Keratinocyte (primary cell): ENCODE data around the gene USP14. TPM values are rescaled to one million over a fixed set of nuclear protein-coding genes. Genes with fewer than 3 reads are reported as not detected.

Source experiments
- DNase-seq: peaks from one replicate; pipeline ENCODE4 v3.0.0-alpha.2; 2011; ENCODE audit warnings: low read depth, missing footprints, low spot score
- FAIRE-seq: peaks from 2 replicates; lab custom pipeline; 2011; peaks lifted over from hg19 to GRCh38; lab: Jason Lieb, UNC
- H2AFZ ChIP-seq: 2 replicates; pipeline ENCODE4 v1.6.0; 2012; ENCODE audit warnings: low read length, control low read depth, inconsistent platforms; ENCODE audit not compliant: control insufficient read depth
- H3K27ac ChIP-seq: 2 replicates; pipeline ENCODE4 v1.5.1; 2011; ENCODE audit warnings: low read length; ENCODE audit not compliant: control insufficient read depth, insufficient read depth
- H3K27me3 ChIP-seq: 3 replicates; pipeline ENCODE4 v1.6.0; 2011; ENCODE audit warnings: low read length; ENCODE audit not compliant: control insufficient read depth, insufficient read depth; ENCODE audit errors: extremely low read depth
- H3K36me3 ChIP-seq, 2 experiments: 2 replicates in 1 of 2; 3 replicates in 1 of 2; pipeline ENCODE4 v1.5.1; 2011; ENCODE audit warnings: low read length in 2 of 2, mild to moderate bottlenecking in 1 of 2; ENCODE audit not compliant: control insufficient read depth in 2 of 2, insufficient read depth in 2 of 2; ENCODE audit errors: extremely low read depth in 1 of 2
- H3K4me1 ChIP-seq: 3 replicates; pipeline ENCODE4 v1.5.1; 2011; ENCODE audit warnings: low read length; ENCODE audit not compliant: control insufficient read depth, insufficient read depth; ENCODE audit errors: extremely low read depth
- H3K4me2 ChIP-seq: 3 replicates; pipeline ENCODE4 v1.6.0; 2011; ENCODE audit warnings: low read depth, low read length; ENCODE audit not compliant: control insufficient read depth, insufficient read depth; ENCODE audit errors: extremely low read depth
- H3K4me3 ChIP-seq, 3 experiments: fragments of 200-600 bp in 1 of 3; sonication (generic) in 1 of 3; 2 replicates in 2 of 3; 3 replicates in 1 of 3; pipeline ENCODE4 v1.5.1; 2011 to 2016; ENCODE audit warnings: low read length in 3 of 3, mild to moderate bottlenecking in 3 of 3, control low read depth in 2 of 3, inconsistent platforms in 1 of 3, low read depth in 1 of 3, mixed read lengths in 1 of 3, mixed run types in 1 of 3, moderate library complexity in 1 of 3; ENCODE audit not compliant: control insufficient read depth in 2 of 3, insufficient read depth in 2 of 3; ENCODE audit errors: extremely low read depth in 1 of 3
- H3K79me2 ChIP-seq: 2 replicates; pipeline ENCODE4 v1.6.0; 2012; ENCODE audit warnings: low read length; ENCODE audit not compliant: control insufficient read depth, insufficient read depth
- H3K9ac ChIP-seq: 3 replicates; pipeline ENCODE4 v1.6.0; 2011; ENCODE audit warnings: low read length; ENCODE audit not compliant: control insufficient read depth, insufficient read depth; ENCODE audit errors: extremely low read depth
- H3K9me1 ChIP-seq: 3 replicates; pipeline ENCODE4 v1.6.0; 2011; ENCODE audit warnings: low read length; ENCODE audit not compliant: control insufficient read depth, insufficient read depth; ENCODE audit errors: extremely low read depth
- H3K9me3 ChIP-seq: 2 replicates; pipeline ENCODE4 v1.5.1; 2012; ENCODE audit warnings: low read depth, low read length; ENCODE audit not compliant: control insufficient read depth
- H4K20me1 ChIP-seq: 3 replicates; pipeline ENCODE4 v1.6.0; 2011; ENCODE audit warnings: low read length; ENCODE audit not compliant: control insufficient read depth, insufficient read depth; ENCODE audit errors: extremely low read depth
- EZH2 ChIP-seq: IDR thresholded peaks from one replicate; pipeline ENCODE4 v1.6.1; 2012; ENCODE audit warnings: inconsistent platforms, mild to moderate bottlenecking, low read length, moderate library complexity
- dilution Hi-C: fragments of 300-500 bp; cut with MboI; formaldehyde crosslinking; loops from one replicate; pipeline ENCODE4 v1.7.0; 2020; ENCODE audit warnings: low sequenced_read_pairs; ENCODE audit not compliant: extremely low pct_ligation_motif_present
- polyA plus RNA-seq, 5 experiments: library from polyadenylated mRNA; depleted of rRNA in 3 of 5; stranded (reverse) in 3 of 5; stranded (forward) in 1 of 5; unstranded in 1 of 5; fragments of >200 nt; gene quantifications; 1 replicate in 1 of 5; 2 replicates in 3 of 5; 3 replicates in 1 of 5; pipeline versions ENCODE4 v1.2.1 to v1.2.3, GENCODE V29; 2011 to 2012; ENCODE audit warnings: missing spikeins in 2 of 5, low read depth in 1 of 5, low replicate concordance in 1 of 5
- TF ChIP-seq, protein P1 (sequence below), 3 experiments: IDR thresholded peaks in 1 of 3; conservative IDR thresholded peaks in 1 of 3; optimal IDR thresholded peaks in 1 of 3; 2 replicates in 2 of 3; 3 replicates in 1 of 3; pipeline versions ENCODE3 to v1.5.1; 2011; ENCODE audit warnings: low read length in 3 of 3, mild to moderate bottlenecking in 3 of 3, moderate library complexity in 2 of 3, control low read depth in 1 of 3, inconsistent platforms in 1 of 3; ENCODE audit not compliant: insufficient read depth in 2 of 3; ENCODE audit errors: extremely low read depth in 1 of 3

USP14 gene
- polyA plus RNA-seq, 1 donor (not counting 4 experiments of a cell fraction or from before 2014, with no cell fraction given), result 62.5 TPM

DNA sequence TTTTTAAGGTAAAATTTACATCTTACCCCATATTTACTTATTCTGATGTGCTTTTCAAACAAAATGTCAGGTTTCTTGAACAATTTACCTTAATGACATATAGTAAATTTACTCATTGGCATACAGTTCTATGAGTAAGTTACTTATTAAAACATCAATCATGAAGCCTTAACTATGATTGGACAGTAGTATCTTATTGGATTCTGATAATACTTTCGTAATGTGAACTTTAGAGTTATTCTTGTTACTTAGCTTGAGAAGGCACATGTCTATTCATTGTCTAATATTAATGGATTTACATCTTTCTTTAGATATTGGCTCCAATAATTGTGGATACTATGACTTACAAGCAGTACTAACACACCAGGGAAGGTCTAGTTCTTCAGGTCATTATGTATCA lies 51.7 kb downstream of the USP14 start:
- H3K36me3 ChIP-seq, result peaks cover 11 to 18% of the 10 kb centered on the region in 2 experiments
- H3K4me1 ChIP-seq, result no peaks in the 10 kb centered on the region
- H3K9me3 ChIP-seq, result no peaks in the 10 kb centered on the region
- dilution Hi-C loops, result no loop called here
- no peaks in the 10 kb centered on the region for H3K9me1 ChIP-seq
- H3K9ac ChIP-seq, result no peak overlapping the region
- H4K20me1 ChIP-seq, result no peaks in the 10 kb centered on the region
- H3K27me3 ChIP-seq, result no peaks in the 10 kb centered on the region
- TF ChIP-seq, protein P1, sequence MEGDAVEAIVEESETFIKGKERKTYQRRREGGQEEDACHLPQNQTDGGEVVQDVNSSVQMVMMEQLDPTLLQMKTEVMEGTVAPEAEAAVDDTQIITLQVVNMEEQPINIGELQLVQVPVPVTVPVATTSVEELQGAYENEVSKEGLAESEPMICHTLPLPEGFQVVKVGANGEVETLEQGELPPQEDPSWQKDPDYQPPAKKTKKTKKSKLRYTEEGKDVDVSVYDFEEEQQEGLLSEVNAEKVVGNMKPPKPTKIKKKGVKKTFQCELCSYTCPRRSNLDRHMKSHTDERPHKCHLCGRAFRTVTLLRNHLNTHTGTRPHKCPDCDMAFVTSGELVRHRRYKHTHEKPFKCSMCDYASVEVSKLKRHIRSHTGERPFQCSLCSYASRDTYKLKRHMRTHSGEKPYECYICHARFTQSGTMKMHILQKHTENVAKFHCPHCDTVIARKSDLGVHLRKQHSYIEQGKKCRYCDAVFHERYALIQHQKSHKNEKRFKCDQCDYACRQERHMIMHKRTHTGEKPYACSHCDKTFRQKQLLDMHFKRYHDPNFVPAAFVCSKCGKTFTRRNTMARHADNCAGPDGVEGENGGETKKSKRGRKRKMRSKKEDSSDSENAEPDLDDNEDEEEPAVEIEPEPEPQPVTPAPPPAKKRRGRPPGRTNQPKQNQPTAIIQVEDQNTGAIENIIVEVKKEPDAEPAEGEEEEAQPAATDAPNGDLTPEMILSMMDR (optimal IDR thresholded peaks at IDR 0.05 in 1 of 3, IDR thresholded peaks at IDR 0.05 in 1 of 3, conservative IDR thresholded peaks at IDR 0.05 in 1 of 3; ENCODE audit: extremely low read depth in 1 of 3, insufficient read depth in 2 of 3, low read length in 3 of 3), result no peak
- TF ChIP-seq EZH2, result no peak
- FAIRE-seq, result no peak
- no peak overlapping the region for H3K4me2 ChIP-seq
- H3K79me2 ChIP-seq, result peaks cover 5% of the 10 kb centered on the region
- DNase-seq, result no peak
- no peak overlapping the region for H3K4me3 ChIP-seq
- H2AFZ ChIP-seq, result no peak overlapping the region
- no peak overlapping the region for H3K27ac ChIP-seq

DNA sequence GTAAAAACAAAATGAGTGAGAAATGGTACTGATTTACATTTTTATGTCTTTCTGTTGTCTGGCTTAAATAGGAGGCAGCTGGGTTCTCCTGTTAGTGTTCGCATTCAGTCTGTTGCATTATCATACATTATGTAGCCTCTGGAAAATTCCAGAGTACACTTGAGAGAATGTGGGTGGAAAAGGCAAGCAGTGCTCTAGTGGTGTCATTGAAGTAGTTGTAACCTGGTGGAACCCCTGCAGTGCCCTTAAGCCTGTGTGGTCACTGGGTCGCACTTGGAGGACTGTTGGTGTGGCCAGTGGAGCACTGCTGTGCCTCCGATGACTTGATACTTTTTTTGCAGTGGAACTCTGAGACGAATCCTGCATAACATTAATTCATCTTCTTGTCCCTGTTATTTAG lies 52.4 kb downstream of the USP14 start:
- Histone ChIP-seq H3K27ac (no peak overlapping the region), H3K79me2 (peaks cover 5% of the 10 kb centered on the region), H2AFZ (no peak overlapping the region), H3K9ac (no peak overlapping the region), H3K9me3 (no peaks in the 10 kb centered on the region), H3K36me3 (peaks cover 13 to 20% of the 10 kb centered on the region in 2 experiments), H3K27me3 (no peaks in the 10 kb centered on the region), H3K4me2 (no peak overlapping the region), H4K20me1 (no peaks in the 10 kb centered on the region), H3K4me3 (no peak overlapping the region), H3K9me1 (no peaks in the 10 kb centered on the region), H3K4me1 (no peaks in the 10 kb centered on the region)
- dilution Hi-C loops, result no loop called here
- DNase-seq (no peak), FAIRE-seq (no peak)
- no peak for TF ChIP-seq EZH2
- TF ChIP-seq, protein P1 (optimal IDR thresholded peaks at IDR 0.05 in 1 of 3, IDR thresholded peaks at IDR 0.05 in 1 of 3, conservative IDR thresholded peaks at IDR 0.05 in 1 of 3; ENCODE audit: extremely low read depth in 1 of 3, insufficient read depth in 2 of 3, low read length in 3 of 3), result no peak
